DOHH2 (cell line): ENCODE measurements around the gene BUD13.

Source experiments
- EZH2phosphoT487 ChIP-seq: fragments of 200-600 bp; sonication (generic); IDR thresholded peaks from 2 replicates; pipeline ENCODE4 v1.6.1; 2017; ENCODE audit warnings: borderline replicate concordance, mild to moderate bottlenecking, antibody characterized with exemption, low read length, moderate library complexity, mixed read lengths
- TF ChIP-seq, protein P1 (sequence below): fragments of 200-600 bp; sonication (generic); IDR thresholded peaks from one replicate; pipeline ENCODE4 v1.5.1; 2014; ENCODE audit warnings: antibody characterized with exemption, mild to moderate bottlenecking, low read depth, low read length; ENCODE audit not compliant: poor library complexity, severe bottlenecking

- TF ChIP-seq, protein P1, sequence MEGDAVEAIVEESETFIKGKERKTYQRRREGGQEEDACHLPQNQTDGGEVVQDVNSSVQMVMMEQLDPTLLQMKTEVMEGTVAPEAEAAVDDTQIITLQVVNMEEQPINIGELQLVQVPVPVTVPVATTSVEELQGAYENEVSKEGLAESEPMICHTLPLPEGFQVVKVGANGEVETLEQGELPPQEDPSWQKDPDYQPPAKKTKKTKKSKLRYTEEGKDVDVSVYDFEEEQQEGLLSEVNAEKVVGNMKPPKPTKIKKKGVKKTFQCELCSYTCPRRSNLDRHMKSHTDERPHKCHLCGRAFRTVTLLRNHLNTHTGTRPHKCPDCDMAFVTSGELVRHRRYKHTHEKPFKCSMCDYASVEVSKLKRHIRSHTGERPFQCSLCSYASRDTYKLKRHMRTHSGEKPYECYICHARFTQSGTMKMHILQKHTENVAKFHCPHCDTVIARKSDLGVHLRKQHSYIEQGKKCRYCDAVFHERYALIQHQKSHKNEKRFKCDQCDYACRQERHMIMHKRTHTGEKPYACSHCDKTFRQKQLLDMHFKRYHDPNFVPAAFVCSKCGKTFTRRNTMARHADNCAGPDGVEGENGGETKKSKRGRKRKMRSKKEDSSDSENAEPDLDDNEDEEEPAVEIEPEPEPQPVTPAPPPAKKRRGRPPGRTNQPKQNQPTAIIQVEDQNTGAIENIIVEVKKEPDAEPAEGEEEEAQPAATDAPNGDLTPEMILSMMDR: no peak
- TF ChIP-seq EZH2phosphoT487: no peak
These were observed 42.2 kb downstream of the BUD13 start for GRCh38 chr11:116730601-116731000.
